OCI-LY3 (cell line): Measurements from ENCODE around the gene TSPEAR.

Experiments
- H2AFZ ChIP-seq: fragments of 200-600, 300-600 bp; shearing (Covaris generic); 2 replicates; pipeline ENCODE4 v1.6.0; 2014; ENCODE audit warnings: antibody characterized with exemption, low read depth, low read length
- H3K27ac ChIP-seq: fragments of 200-600, 300-600 bp; sonication (generic); 2 replicates; pipeline ENCODE4 v1.5.1; 2014; ENCODE audit warnings: mild to moderate bottlenecking, low read length, moderate library complexity, mixed read lengths
- H3K27me3 ChIP-seq: fragments of 200-600, 300-600 bp; sonication (generic); 2 replicates; pipeline ENCODE4 v1.6.1; 2014; ENCODE audit warnings: low read depth, low read length, mixed read lengths
- H3K36me3 ChIP-seq: fragments of 200-600, 300-600 bp; sonication (generic); replicated peaks from 2 replicates; pipeline ENCODE3; 2014; ENCODE audit warnings: low read depth, low read length, mixed read lengths
- H3K4me1 ChIP-seq: fragments of 300-600, 200-600 bp; sonication (generic); 2 replicates; pipeline ENCODE4 v1.6.1; 2014; ENCODE audit warnings: low read length, mixed read lengths
- H3K4me2 ChIP-seq: fragments of 200-600, 300-600 bp; sonication (generic); 2 replicates; pipeline ENCODE4 v1.6.1; 2014; ENCODE audit warnings: low read length, mixed read lengths
- H3K4me3 ChIP-seq: fragments of 300-600, 200-600 bp; sonication (generic); 2 replicates; pipeline ENCODE4 v1.5.1; 2014; ENCODE audit warnings: antibody characterized with exemption, mild to moderate bottlenecking, low read length, moderate library complexity
- H3K79me2 ChIP-seq: fragments of 300-600, 200-600 bp; shearing (Covaris generic); 2 replicates; pipeline ENCODE4 v1.6.1; 2014; ENCODE audit warnings: mild to moderate bottlenecking, low read length, mixed read lengths
- H3K9ac ChIP-seq: fragments of 300-600, 200-600 bp; shearing (Covaris generic); 2 replicates; pipeline ENCODE4 v1.6.0; 2014; ENCODE audit warnings: mild to moderate bottlenecking, low read length, moderate library complexity
- H3K9me3 ChIP-seq: fragments of 200-600, 300-600 bp; shearing (Covaris generic); 2 replicates; pipeline ENCODE4 v1.6.1; 2014; ENCODE audit warnings: low read length, mixed read lengths; ENCODE audit not compliant: insufficient read depth
- H4K20me1 ChIP-seq: fragments of 200-600, 300-600 bp; sonication (generic); 2 replicates; pipeline ENCODE4 v1.6.1; 2016; ENCODE audit warnings: low read length, mixed read lengths; ENCODE audit not compliant: insufficient read depth
- EZH2phosphoT487 ChIP-seq: fragments of 200-600 bp; shearing (Covaris generic); IDR thresholded peaks from 2 replicates; pipeline ENCODE4 v1.6.1; 2018; ENCODE audit warnings: antibody characterized with exemption, mixed run types, low read depth
- TF ChIP-seq, protein P1 (sequence below): fragments of 200-600, 300-600 bp; sonication (generic); IDR thresholded peaks from 2 replicates; pipeline ENCODE4 v1.5.1; 2014; ENCODE audit warnings: antibody characterized with exemption, low read length, low read depth

Gene TSPEAR

DNA sequence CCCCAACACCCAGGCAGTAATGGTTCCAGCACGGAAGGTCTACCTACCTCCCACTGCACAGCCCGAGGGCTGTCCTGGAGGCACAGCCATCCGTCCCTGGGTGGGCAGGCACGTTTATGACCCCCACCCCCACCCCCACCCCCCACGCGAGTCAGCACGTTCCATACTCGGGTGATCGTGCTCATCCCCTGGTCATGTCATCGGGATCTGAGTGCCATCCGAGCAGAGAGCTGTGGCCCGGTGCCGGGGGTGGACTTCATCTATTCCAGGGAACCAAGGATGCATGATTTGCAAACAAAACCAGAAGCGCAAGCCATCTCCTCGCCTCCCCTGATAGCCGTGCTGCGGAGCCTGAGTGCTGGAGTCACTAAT, 1.1 kb downstream of the TSPEAR start:
- H3K79me2 ChIP-seq, result no peaks in the 10 kb centered on the region
- no peaks in the 10 kb centered on the region for H3K36me3 ChIP-seq
- no peak overlapping the region for H3K9ac ChIP-seq
- H3K27ac ChIP-seq, result no peak overlapping the region
- H4K20me1 ChIP-seq, result no peaks in the 10 kb centered on the region
- no peak overlapping the region for H3K4me3 ChIP-seq
- H3K9me3 ChIP-seq, result no peaks in the 10 kb centered on the region
- H3K4me1 ChIP-seq, result peaks cover 5% of the 10 kb centered on the region
- H3K4me2 ChIP-seq, result no peak overlapping the region
- no peak overlapping the region for H2AFZ ChIP-seq
- TF ChIP-seq, protein P1, sequence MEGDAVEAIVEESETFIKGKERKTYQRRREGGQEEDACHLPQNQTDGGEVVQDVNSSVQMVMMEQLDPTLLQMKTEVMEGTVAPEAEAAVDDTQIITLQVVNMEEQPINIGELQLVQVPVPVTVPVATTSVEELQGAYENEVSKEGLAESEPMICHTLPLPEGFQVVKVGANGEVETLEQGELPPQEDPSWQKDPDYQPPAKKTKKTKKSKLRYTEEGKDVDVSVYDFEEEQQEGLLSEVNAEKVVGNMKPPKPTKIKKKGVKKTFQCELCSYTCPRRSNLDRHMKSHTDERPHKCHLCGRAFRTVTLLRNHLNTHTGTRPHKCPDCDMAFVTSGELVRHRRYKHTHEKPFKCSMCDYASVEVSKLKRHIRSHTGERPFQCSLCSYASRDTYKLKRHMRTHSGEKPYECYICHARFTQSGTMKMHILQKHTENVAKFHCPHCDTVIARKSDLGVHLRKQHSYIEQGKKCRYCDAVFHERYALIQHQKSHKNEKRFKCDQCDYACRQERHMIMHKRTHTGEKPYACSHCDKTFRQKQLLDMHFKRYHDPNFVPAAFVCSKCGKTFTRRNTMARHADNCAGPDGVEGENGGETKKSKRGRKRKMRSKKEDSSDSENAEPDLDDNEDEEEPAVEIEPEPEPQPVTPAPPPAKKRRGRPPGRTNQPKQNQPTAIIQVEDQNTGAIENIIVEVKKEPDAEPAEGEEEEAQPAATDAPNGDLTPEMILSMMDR, result no peak
- no peak for TF ChIP-seq EZH2phosphoT487
- H3K27me3 ChIP-seq, result no peaks in the 10 kb centered on the region

DNA sequence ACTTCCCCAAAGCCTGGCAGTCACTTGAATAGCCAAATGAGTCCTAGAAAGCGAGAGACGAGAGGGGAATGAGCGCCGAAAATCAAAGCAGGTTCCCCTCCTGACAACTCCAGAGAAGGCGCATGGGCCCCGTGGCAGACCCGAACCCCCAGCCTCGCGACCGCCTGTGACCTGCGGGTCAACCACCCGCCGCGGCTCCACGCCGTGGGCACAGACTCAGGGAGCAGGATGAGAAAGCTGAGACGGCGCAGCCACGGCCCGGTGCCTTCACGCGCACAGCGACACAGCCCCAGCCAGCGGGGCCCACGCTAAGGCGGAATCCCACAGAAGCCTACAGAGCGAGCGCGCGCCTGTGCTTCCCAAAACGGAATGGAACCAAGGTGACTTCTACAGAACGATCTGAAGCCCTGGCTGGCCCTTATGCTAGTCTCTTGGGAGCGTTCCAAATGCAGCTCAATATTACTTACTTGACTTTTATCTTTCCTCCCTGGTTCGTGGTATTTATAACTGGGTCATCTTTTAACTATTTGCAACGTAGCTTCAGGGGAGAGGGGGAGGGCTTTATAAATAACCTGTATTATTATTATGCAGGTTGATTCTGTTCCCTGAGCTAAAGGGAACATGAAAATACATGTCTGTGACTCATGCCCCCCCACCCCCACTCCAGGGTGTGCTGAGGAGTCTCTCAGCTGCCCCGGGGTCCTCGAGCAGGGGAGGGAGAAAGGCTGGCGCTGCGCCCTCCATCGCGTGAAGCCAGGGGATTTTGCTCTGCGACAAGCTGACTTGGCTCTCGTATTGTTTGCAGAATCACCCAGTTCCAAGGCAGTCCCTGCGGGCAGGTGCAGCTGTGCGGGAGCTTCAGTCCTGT, 1.7 kb downstream of the TSPEAR start:
- no peaks in the 10 kb centered on the region for H3K36me3 ChIP-seq
- H3K4me1 ChIP-seq, result peaks cover 5% of the 10 kb centered on the region
- no peak overlapping the region for H2AFZ ChIP-seq
- no peaks in the 10 kb centered on the region for H3K9me3 ChIP-seq
- no peaks in the 10 kb centered on the region for H4K20me1 ChIP-seq
- H3K4me2 ChIP-seq, result no peak overlapping the region
- TF ChIP-seq EZH2phosphoT487, result no peak
- TF ChIP-seq, protein P1, result no peak
- H3K9ac ChIP-seq, result no peak overlapping the region
- H3K79me2 ChIP-seq, result no peaks in the 10 kb centered on the region
- no peak overlapping the region for H3K27ac ChIP-seq
- H3K4me3 ChIP-seq, result no peak overlapping the region
- H3K27me3 ChIP-seq, result no peaks in the 10 kb centered on the region

DNA sequence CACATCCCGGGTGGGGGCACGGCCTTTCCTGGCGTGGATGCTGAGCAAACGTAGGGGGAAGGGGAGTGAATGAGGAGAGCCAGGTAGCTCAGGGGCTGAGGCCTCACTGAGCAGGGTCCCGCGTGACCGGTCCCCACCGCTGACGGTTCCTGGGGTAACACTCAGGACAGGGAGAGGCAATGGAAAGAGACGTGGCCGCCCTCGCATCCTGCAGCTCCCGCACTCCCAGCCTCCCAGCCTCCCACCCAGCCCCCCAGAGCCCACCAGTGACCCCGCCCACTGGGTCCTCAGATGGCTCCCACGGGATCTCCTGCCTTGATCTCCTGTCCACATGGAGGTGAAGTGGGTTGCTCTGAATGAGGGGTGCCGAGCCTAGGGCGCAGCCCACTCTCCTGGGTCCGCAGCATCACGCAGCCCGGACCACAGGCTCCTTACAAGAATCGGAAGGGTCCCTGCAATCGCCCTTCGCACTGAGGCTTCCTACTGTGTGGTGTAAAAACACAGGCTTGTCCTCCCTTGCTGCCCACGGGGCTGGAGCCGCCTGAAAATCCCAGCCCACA, 2.4 kb downstream of the TSPEAR start:
- H3K4me1 ChIP-seq, result peaks cover 5% of the 10 kb centered on the region
- H3K4me2 ChIP-seq, result no peak overlapping the region
- H3K9me3 ChIP-seq, result no peaks in the 10 kb centered on the region
- no peaks in the 10 kb centered on the region for H3K27me3 ChIP-seq
- no peak overlapping the region for H3K9ac ChIP-seq
- no peak for TF ChIP-seq EZH2phosphoT487
- TF ChIP-seq, protein P1, result no peak
- H3K4me3 ChIP-seq, result no peak overlapping the region
- H4K20me1 ChIP-seq, result no peaks in the 10 kb centered on the region
- H3K27ac ChIP-seq, result no peak overlapping the region
- H3K79me2 ChIP-seq, result no peaks in the 10 kb centered on the region
- H3K36me3 ChIP-seq, result no peaks in the 10 kb centered on the region
- H2AFZ ChIP-seq, result no peak overlapping the region

DNA sequence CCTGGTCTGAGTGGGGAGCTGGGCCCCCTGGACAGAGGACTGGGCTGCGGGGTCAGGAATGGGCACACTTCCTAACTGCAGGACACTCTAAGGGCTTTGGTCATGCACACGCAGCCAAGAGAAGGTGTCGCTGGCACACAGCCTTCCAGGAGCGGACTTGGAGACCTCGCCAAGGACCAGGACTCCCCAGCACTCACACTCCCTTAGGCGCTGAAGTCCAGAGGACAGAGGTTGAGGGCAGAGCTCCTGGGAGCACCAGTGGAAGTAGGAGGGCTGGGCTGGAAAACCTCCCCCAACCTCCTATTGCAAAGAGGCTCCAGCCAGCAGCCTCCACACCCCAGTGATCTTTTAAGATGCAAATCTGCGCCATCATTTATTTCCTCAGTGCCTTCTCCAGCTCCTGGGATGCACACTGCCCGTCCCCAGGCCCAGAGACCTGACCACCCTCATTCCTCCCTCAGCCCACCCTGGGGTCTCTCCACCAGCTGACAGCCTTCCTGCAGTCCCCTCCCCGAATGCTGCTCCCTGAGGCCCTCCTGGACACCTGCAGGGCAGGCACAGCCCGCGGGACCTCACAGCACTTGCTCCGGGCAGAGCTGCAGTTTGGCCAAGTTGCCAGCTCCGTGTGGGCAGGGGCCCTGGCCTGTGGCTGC, 3.0 kb downstream of the TSPEAR start:
- H3K27ac ChIP-seq, result no peak overlapping the region
- H4K20me1 ChIP-seq, result no peaks in the 10 kb centered on the region
- H3K9ac ChIP-seq, result no peak overlapping the region
- H3K9me3 ChIP-seq, result no peaks in the 10 kb centered on the region
- H3K36me3 ChIP-seq, result no peaks in the 10 kb centered on the region
- no peak overlapping the region for H3K4me2 ChIP-seq
- H2AFZ ChIP-seq, result no peak overlapping the region
- peaks cover 5% of the 10 kb centered on the region for H3K4me1 ChIP-seq
- H3K27me3 ChIP-seq, result no peaks in the 10 kb centered on the region
- no peaks in the 10 kb centered on the region for H3K79me2 ChIP-seq
- H3K4me3 ChIP-seq, result no peak overlapping the region
- no peak for TF ChIP-seq EZH2phosphoT487
- TF ChIP-seq, protein P1, result no peak
